K562 (cell line): ENCODE data around the gene EPHA1. TPM values are rescaled to one million over a fixed set of nuclear protein-coding genes. Genes with fewer than 3 reads are reported as not detected.
A peak's percentile ranks its signal among the peaks of the same experiment; 100 is the strongest.

Experiments
- CHD7 ChIP-seq: fragments of 200-600 bp; sonication (generic); IDR thresholded peaks from one replicate; pipeline ENCODE4 v1.6.1; 2012; ENCODE audit warnings: mild to moderate bottlenecking, low read depth, low read length, inconsistent platforms
- E2F3 ChIP-seq: fragments of 250-450 bp; sonication (Bioruptor Pico); IDR thresholded peaks from 2 replicates; pipeline ENCODE4 v1.4.0; 2020; ENCODE audit warnings: mild to moderate bottlenecking
- ETV6 ChIP-seq, 3 experiments: fragments of 150-350 bp in 1 of 3; sonication (generic) in 1 of 3; formaldehyde crosslinking in 1 of 3; IDR thresholded peaks; 2 replicates each; pipeline versions ENCODE4 v1.6.1 to v1.8.0; 2014 to 2022; ENCODE audit warnings: borderline replicate concordance in 2 of 3, low read depth in 2 of 3, antibody characterized with exemption in 1 of 3, low read length in 1 of 3, mild to moderate bottlenecking in 1 of 3, missing genetic modification reagents in 1 of 3
- HIVEP1 ChIP-seq: fragments of 250-450 bp; sonication (Bioruptor Pico); IDR thresholded peaks from 2 replicates; pipeline ENCODE4 v1.4.0; 2020; ENCODE audit warnings: mild to moderate bottlenecking
- IRF2 ChIP-seq: sonication (generic); formaldehyde crosslinking; IDR thresholded peaks from 2 replicates; pipeline ENCODE4 v1.8.1; 2022; ENCODE audit warnings: mild to moderate bottlenecking, missing genetic modification reagents
- PHF20 ChIP-seq: fragments of 450-650 bp; IDR thresholded peaks from 2 replicates; pipeline ENCODE4 v1.6.1; 2018; ENCODE audit not compliant: partially characterized antibody
- POLR2G ChIP-seq: fragments of 200-400 bp; formaldehyde crosslinking; IDR thresholded peaks from 2 replicates; pipeline ENCODE4 v1.6.1; 2017; ENCODE audit warnings: low read depth, mild to moderate bottlenecking, antibody characterized with exemption, low read length, moderate library complexity
- RBM15 ChIP-seq: fragments of 200-400 bp; formaldehyde crosslinking; IDR thresholded peaks from 2 replicates; pipeline ENCODE4 v1.6.1; 2018; ENCODE audit warnings: mild to moderate bottlenecking, low read length, moderate library complexity; ENCODE audit not compliant: insufficient read depth
- SMARCA5 ChIP-seq: fragments of 450-650 bp; IDR thresholded peaks from 2 replicates; pipeline ENCODE4 v1.6.1; 2016
- SMARCE1 ChIP-seq: fragments of 450-650 bp; IDR thresholded peaks from 2 replicates; pipeline ENCODE4 v1.7.1; 2016; ENCODE audit warnings: mild to moderate bottlenecking
- STAG1 ChIP-seq: sonication (generic); formaldehyde crosslinking; IDR thresholded peaks from 2 replicates; pipeline ENCODE4 v1.5.0; 2020; ENCODE audit warnings: missing genetic modification reagents, borderline replicate concordance
- U2AF1 ChIP-seq: fragments of 200-400 bp; formaldehyde crosslinking; optimal IDR thresholded peaks from 2 replicates; pipeline ENCODE3; 2017; ENCODE audit warnings: mild to moderate bottlenecking, low read depth, low read length, moderate library complexity
- ZNF561 ChIP-seq: fragments of 450-650 bp; formaldehyde crosslinking; conservative IDR thresholded peaks from 2 replicates; pipeline ENCODE4 v1.4.0; 2020; ENCODE audit warnings: mild to moderate bottlenecking, moderate library complexity
- ZNF830 ChIP-seq: fragments of 250-450 bp; sonication (Bioruptor Pico); IDR thresholded peaks from 2 replicates; pipeline ENCODE4 v1.5.0; 2021; ENCODE audit warnings: mild to moderate bottlenecking
- ZZZ3 ChIP-seq: fragments of 450-650 bp; IDR thresholded peaks from 2 replicates; pipeline ENCODE4 v1.6.1; 2016; ENCODE audit warnings: antibody characterized with exemption, mild to moderate bottlenecking, moderate library complexity
- polyA plus RNA-seq, 8 experiments: library from polyadenylated mRNA; depleted of rRNA in 4 of 8; stranded (reverse) in 5 of 8; unstranded in 3 of 8; fragments of >200 nt; fragmentation: Nextera tagmentation in 2 of 8; fragmentation: Illumina TruSeq in 1 of 8; extraction: Ambion mirVana in 2 of 8; extraction: Trizol in 1 of 8; gene quantifications; 2 replicates each; pipeline versions ENCODE4 v1.2.1 to v1.2.3, GENCODE V29; 2011 to 2014; ENCODE audit warnings: inconsistent platforms in 1 of 8, missing spikeins in 1 of 8
- total RNA-seq, 7 experiments: library from RNA; depleted of rRNA in 6 of 7; stranded (reverse); fragments of >200 nt in 6 of 7; fragmentation: Illumina TruSeq in 2 of 7; extraction: Trizol in 2 of 7; gene quantifications; 2 replicates each; pipeline versions ENCODE4 v1.2.1 to v1.2.3, GENCODE V29; 2011 to 2021; ENCODE audit warnings: low replicate concordance in 1 of 7
- TF ChIP-seq, protein P1 (sequence below): fragments of 450-650 bp; formaldehyde crosslinking; conservative IDR thresholded peaks from 2 replicates; pipeline ENCODE4 v1.4.0; 2022; ENCODE audit warnings: mild to moderate bottlenecking, missing genetic modification characterization

Gene EPHA1
- total and polyA plus RNA-seq, 9 of the 15 experiments (the other 6 are each of a cell fraction or from before 2014, with no cell fraction given), result 0.22 to 0.57 (median 0.32) TPM; not detected in 6

GRCh38 chr7:143381427-143382125 lies 27.1 kb downstream of the EPHA1 start (continued):
- TF ChIP-seq CHD7, result no peak
- no peak for TF ChIP-seq ZZZ3
- TF ChIP-seq ZNF561 (CRISPR knock-in tag), result no peak
- no peak for TF ChIP-seq ETV6 (IDR thresholded peaks at IDR 0.05; ENCODE audit: borderline replicate concordance in 1 of 2, low read depth in 2 of 2, low read length in 1 of 2)
- no peak for TF ChIP-seq ETV6 (CRISPR knock-in tag; IDR thresholded peaks at IDR 0.05; ENCODE audit: borderline replicate concordance)
- TF ChIP-seq, protein P1, sequence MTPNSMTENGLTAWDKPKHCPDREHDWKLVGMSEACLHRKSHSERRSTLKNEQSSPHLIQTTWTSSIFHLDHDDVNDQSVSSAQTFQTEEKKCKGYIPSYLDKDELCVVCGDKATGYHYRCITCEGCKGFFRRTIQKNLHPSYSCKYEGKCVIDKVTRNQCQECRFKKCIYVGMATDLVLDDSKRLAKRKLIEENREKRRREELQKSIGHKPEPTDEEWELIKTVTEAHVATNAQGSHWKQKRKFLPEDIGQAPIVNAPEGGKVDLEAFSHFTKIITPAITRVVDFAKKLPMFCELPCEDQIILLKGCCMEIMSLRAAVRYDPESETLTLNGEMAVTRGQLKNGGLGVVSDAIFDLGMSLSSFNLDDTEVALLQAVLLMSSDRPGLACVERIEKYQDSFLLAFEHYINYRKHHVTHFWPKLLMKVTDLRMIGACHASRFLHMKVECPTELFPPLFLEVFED (CRISPR knock-in tag), result no peak
- peak; percentile 30 for TF ChIP-seq PHF20
- TF ChIP-seq SMARCE1, result 0 out of 2 replicates have a peak, but pooled peaks have one; percentile 33
- TF ChIP-seq ZNF830, result 0 out of 2 replicates have a peak, but pooled peaks have one; percentile 24
- TF ChIP-seq E2F3, result no peak
- no peak for TF ChIP-seq U2AF1
- no peak; the same call in 1 of the 2 replicates for TF ChIP-seq STAG1 (CRISPR knock-in tag)
- TF ChIP-seq RBM15, result no peak
- no peak for TF ChIP-seq SMARCA5
- peak; percentile 79 for TF ChIP-seq POLR2G
- no peak for TF ChIP-seq IRF2 (CRISPR knock-in tag)
- 0 out of 2 replicates have a peak, but pooled peaks have one; percentile 59 for TF ChIP-seq HIVEP1 (CRISPR knock-in tag)
